HepG2 (cell line): Measurements from ENCODE around the gene MRPL34. TPM values are rescaled to one million over a fixed set of nuclear protein-coding genes. Genes with fewer than 3 reads are reported as not detected.
A peak's percentile ranks its signal among the peaks of the same experiment; 100 is the strongest.

Experiments
- ELF4 ChIP-seq: sonication (generic); formaldehyde crosslinking; IDR thresholded peaks from 2 replicates; pipeline ENCODE4 v1.5.0; 2020; ENCODE audit warnings: missing genetic modification reagents, mild to moderate bottlenecking, moderate library complexity, borderline replicate concordance
- HOXA3 ChIP-seq: sonication (generic); formaldehyde crosslinking; IDR thresholded peaks from 2 replicates; pipeline ENCODE4 v1.5.0; 2020; ENCODE audit warnings: missing genetic modification reagents
- MAF1 ChIP-seq: sonication (generic); formaldehyde crosslinking; IDR thresholded peaks from 2 replicates; pipeline ENCODE4 v1.5.0; 2020; ENCODE audit warnings: missing genetic modification reagents, borderline replicate concordance
- NONO ChIP-seq, 2 experiments: fragments of 450-650 bp in 1 of 2; sonication (generic) in 1 of 2; formaldehyde crosslinking in 1 of 2; IDR thresholded peaks in 1 of 2; conservative IDR thresholded peaks in 1 of 2; 2 replicates each; pipeline versions ENCODE4 v1.6.1 to v1.8.0; 2017 to 2022; ENCODE audit warnings: mild to moderate bottlenecking in 1 of 2, missing genetic modification reagents in 1 of 2, moderate library complexity in 1 of 2
- ZBTB38 ChIP-seq: sonication (generic); formaldehyde crosslinking; IDR thresholded peaks from 2 replicates; pipeline ENCODE4 v1.5.1; 2020; ENCODE audit warnings: mild to moderate bottlenecking, missing genetic modification reagents
- ZFP36L2 ChIP-seq: sonication (generic); formaldehyde crosslinking; IDR thresholded peaks from 2 replicates; pipeline ENCODE4 v1.4.0; 2020; ENCODE audit warnings: missing genetic modification reagents
- ZNF550 ChIP-seq: sonication (generic); formaldehyde crosslinking; IDR thresholded peaks from 2 replicates; pipeline ENCODE4 v1.4.0; 2020; ENCODE audit warnings: mild to moderate bottlenecking, missing genetic modification reagents, borderline replicate concordance
- ZNF572 ChIP-seq: sonication (generic); formaldehyde crosslinking; IDR thresholded peaks from 2 replicates; pipeline ENCODE4 v1.5.1; 2020; ENCODE audit warnings: mild to moderate bottlenecking, missing genetic modification reagents
- ZNF607 ChIP-seq: sonication (generic); formaldehyde crosslinking; IDR thresholded peaks from 2 replicates; pipeline ENCODE4 v1.5.1; 2020; ENCODE audit warnings: missing genetic modification reagents, mild to moderate bottlenecking, borderline replicate concordance
- ZNF781 ChIP-seq: sonication (generic); formaldehyde crosslinking; IDR thresholded peaks from 2 replicates; pipeline ENCODE4 v1.5.1; 2020; ENCODE audit warnings: borderline replicate concordance, mild to moderate bottlenecking, missing genetic modification reagents; ENCODE audit errors: not compliant biosample characterization
- ZNF792 ChIP-seq: IDR thresholded peaks from 2 replicates; pipeline ENCODE4 v1.6.1; 2016
- ZNF83 ChIP-seq: sonication (generic); formaldehyde crosslinking; IDR thresholded peaks from 2 replicates; pipeline ENCODE4 v1.4.0; 2020; ENCODE audit warnings: missing genetic modification reagents, mild to moderate bottlenecking, borderline replicate concordance
- polyA plus RNA-seq, 8 experiments: library from polyadenylated mRNA; depleted of rRNA in 3 of 8; stranded (reverse) in 7 of 8; unstranded in 1 of 8; fragments of >200 nt; fragmentation: Illumina TruSeq in 4 of 8; extraction: Trizol in 4 of 8; gene quantifications; 2 replicates each; pipeline versions ENCODE4 v1.2.1 to v1.2.3, GENCODE V29; 2011 to 2016; ENCODE audit warnings: low read depth in 4 of 8, missing spikeins in 1 of 8, mixed read lengths in 1 of 8; ENCODE audit not compliant: insufficient read depth in 1 of 8
- total RNA-seq, 5 experiments: library from RNA; depleted of rRNA; stranded (reverse); fragments of >200 nt; fragmentation: Illumina TruSeq; extraction: Trizol; gene quantifications; 2 replicates each; pipeline ENCODE4 v1.2.3, GENCODE V29; 2016; ENCODE audit warnings: low read depth in 1 of 5
- TF ChIP-seq, protein P1 (sequence below): sonication (generic); formaldehyde crosslinking; IDR thresholded peaks from 2 replicates; pipeline ENCODE4 v1.8.1; 2023; ENCODE audit warnings: mild to moderate bottlenecking, inconsistent platforms, moderate library complexity, missing genetic modification reagents, borderline replicate concordance
- TF ChIP-seq, protein P2 (sequence below): sonication (generic); formaldehyde crosslinking; IDR thresholded peaks from 2 replicates; pipeline ENCODE4 v1.4.0; 2020; ENCODE audit warnings: missing genetic modification reagents
- TF ChIP-seq, protein P3 (sequence below): sonication (generic); formaldehyde crosslinking; IDR thresholded peaks from 2 replicates; pipeline ENCODE4 v1.5.0; 2020; ENCODE audit warnings: mild to moderate bottlenecking, missing genetic modification reagents, borderline replicate concordance
- TF ChIP-seq, protein P4 (sequence below): sonication (generic); formaldehyde crosslinking; IDR thresholded peaks from 2 replicates; pipeline ENCODE4 v1.4.0; 2020; ENCODE audit warnings: missing genetic modification reagents

Gene MRPL34
- total and polyA plus RNA-seq, 2 of the 13 experiments (the other 11 are each of a cell fraction or from before 2014, with no cell fraction given) = 74.0 to 77.3 TPM

DNA sequence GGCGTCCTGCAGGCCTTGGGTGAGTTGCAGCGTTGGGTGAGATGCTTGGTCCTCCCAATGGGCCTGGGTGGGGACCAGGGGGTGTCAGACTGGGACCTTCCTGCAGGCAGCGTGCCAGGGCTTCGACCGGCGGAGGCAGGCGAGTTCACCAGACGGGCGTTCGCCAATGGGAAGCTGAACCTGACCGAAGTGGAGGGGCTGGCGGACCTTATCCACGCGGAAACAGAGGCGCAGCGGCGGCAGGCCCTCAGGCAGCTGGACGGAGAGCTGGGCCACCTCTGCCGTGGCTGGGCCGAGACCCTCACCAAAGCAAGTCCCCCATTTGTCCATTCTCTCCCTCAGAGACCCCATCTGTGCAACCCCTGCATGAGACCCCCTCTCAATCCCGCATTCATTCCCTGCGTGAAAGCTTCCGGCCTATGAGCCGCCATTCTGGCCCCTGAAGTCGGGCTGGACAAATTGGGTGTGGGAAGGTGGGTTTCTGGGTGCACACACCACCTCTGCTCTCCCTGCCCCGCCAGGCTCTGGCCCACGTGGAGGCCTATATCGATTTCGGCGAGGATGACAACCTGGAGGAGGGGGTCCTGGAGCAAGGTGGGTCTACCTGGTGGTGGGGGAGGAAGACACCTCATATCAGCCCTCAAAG, 32.9 kb downstream of the MRPL34 start (continued):
- TF ChIP-seq, protein P1, sequence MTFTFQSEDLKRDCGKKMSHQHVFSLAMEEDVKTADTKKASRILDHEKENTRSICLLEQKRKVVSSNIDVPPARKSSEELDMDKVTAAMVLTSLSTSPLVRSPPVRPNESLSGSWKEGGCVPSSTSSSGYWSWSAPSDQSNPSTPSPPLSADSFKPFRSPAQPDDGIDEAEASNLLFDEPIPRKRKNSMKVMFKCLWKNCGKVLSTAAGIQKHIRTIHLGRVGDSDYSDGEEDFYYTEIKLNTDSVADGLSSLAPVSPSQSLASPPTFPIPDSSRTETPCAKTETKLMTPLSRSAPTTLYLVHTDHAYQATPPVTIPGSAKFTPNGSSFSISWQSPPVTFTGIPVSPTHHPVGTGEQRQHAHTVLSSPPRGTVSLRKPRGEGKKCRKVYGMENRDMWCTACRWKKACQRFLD (CRISPR knock-in tag) = no peak
- TF ChIP-seq ZNF83 = no peak
- TF ChIP-seq ZNF572 (CRISPR knock-in tag) = no peak
- TF ChIP-seq ZNF792 (CRISPR knock-in tag) = no peak
- TF ChIP-seq ZNF781 (CRISPR knock-in tag) = no peak
- no peak for TF ChIP-seq ZFP36L2
- TF ChIP-seq, protein P2, sequence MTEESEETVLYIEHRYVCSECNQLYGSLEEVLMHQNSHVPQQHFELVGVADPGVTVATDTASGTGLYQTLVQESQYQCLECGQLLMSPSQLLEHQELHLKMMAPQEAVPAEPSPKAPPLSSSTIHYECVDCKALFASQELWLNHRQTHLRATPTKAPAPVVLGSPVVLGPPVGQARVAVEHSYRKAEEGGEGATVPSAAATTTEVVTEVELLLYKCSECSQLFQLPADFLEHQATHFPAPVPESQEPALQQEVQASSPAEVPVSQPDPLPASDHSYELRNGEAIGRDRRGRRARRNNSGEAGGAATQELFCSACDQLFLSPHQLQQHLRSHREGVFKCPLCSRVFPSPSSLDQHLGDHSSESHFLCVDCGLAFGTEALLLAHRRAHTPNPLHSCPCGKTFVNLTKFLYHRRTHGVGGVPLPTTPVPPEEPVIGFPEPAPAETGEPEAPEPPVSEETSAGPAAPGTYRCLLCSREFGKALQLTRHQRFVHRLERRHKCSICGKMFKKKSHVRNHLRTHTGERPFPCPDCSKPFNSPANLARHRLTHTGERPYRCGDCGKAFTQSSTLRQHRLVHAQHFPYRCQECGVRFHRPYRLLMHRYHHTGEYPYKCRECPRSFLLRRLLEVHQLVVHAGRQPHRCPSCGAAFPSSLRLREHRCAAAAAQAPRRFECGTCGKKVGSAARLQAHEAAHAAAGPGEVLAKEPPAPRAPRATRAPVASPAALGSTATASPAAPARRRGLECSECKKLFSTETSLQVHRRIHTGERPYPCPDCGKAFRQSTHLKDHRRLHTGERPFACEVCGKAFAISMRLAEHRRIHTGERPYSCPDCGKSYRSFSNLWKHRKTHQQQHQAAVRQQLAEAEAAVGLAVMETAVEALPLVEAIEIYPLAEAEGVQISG (CRISPR knock-in tag) = no peak
- TF ChIP-seq, protein P3, sequence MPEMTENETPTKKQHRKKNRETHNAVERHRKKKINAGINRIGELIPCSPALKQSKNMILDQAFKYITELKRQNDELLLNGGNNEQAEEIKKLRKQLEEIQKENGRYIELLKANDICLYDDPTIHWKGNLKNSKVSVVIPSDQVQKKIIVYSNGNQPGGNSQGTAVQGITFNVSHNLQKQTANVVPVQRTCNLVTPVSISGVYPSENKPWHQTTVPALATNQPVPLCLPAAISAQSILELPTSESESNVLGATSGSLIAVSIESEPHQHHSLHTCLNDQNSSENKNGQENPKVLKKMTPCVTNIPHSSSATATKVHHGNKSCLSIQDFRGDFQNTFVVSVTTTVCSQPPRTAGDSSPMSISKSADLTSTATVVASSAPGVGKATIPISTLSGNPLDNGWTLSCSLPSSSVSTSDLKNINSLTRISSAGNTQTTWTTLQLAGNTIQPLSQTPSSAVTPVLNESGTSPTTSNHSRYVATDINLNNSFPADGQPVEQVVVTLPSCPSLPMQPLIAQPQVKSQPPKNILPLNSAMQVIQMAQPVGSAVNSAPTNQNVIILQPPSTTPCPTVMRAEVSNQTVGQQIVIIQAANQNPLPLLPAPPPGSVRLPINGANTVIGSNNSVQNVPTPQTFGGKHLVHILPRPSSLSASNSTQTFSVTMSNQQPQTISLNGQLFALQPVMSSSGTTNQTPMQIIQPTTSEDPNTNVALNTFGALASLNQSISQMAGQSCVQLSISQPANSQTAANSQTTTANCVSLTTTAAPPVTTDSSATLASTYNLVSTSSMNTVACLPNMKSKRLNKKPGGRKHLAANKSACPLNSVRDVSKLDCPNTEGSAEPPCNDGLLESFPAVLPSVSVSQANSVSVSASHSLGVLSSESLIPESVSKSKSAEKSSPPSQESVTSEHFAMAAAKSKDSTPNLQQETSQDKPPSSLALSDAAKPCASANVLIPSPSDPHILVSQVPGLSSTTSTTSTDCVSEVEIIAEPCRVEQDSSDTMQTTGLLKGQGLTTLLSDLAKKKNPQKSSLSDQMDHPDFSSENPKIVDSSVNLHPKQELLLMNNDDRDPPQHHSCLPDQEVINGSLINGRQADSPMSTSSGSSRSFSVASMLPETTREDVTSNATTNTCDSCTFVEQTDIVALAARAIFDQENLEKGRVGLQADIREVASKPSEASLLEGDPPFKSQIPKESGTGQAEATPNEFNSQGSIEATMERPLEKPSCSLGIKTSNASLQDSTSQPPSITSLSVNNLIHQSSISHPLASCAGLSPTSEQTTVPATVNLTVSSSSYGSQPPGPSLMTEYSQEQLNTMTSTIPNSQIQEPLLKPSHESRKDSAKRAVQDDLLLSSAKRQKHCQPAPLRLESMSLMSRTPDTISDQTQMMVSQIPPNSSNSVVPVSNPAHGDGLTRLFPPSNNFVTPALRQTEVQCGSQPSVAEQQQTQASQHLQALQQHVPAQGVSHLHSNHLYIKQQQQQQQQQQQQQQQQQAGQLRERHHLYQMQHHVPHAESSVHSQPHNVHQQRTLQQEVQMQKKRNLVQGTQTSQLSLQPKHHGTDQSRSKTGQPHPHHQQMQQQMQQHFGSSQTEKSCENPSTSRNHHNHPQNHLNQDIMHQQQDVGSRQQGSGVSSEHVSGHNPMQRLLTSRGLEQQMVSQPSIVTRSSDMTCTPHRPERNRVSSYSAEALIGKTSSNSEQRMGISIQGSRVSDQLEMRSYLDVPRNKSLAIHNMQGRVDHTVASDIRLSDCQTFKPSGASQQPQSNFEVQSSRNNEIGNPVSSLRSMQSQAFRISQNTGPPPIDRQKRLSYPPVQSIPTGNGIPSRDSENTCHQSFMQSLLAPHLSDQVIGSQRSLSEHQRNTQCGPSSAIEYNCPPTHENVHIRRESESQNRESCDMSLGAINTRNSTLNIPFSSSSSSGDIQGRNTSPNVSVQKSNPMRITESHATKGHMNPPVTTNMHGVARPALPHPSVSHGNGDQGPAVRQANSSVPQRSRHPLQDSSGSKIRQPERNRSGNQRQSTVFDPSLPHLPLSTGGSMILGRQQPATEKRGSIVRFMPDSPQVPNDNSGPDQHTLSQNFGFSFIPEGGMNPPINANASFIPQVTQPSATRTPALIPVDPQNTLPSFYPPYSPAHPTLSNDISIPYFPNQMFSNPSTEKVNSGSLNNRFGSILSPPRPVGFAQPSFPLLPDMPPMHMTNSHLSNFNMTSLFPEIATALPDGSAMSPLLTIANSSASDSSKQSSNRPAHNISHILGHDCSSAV (CRISPR knock-in tag) = no peak
- peak; percentile 67 for TF ChIP-seq ZBTB38 (CRISPR knock-in tag)
- no peak for TF ChIP-seq HOXA3 (CRISPR knock-in tag)
- TF ChIP-seq ZNF550 (CRISPR knock-in tag) = no peak
- TF ChIP-seq NONO (IDR thresholded peaks at IDR 0.05) = no peak
- no peak for TF ChIP-seq NONO (CRISPR knock-in tag; conservative IDR thresholded peaks at IDR 0.05)
- TF ChIP-seq ZNF607 (CRISPR knock-in tag) = no peak
- no peak for TF ChIP-seq ELF4
- TF ChIP-seq MAF1 = no peak
- TF ChIP-seq, protein P4, sequence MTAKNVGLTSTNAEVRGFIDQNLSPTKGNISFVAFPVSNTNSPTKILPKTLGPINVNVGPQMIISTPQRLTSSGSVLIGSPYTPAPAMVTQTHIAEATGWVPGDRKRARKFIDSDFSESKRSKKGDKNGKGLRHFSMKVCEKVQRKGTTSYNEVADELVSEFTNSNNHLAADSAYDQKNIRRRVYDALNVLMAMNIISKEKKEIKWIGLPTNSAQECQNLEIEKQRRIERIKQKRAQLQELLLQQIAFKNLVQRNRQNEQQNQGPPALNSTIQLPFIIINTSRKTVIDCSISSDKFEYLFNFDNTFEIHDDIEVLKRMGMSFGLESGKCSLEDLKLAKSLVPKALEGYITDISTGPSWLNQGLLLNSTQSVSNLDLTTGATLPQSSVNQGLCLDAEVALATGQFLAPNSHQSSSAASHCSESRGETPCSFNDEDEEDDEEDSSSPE (CRISPR knock-in tag) = no peak
